GM12878 (cell line): ENCODE data around the gene LEKR1. TPM values are rescaled to one million over a fixed set of nuclear protein-coding genes. Genes with fewer than 3 reads are reported as not detected.

Experiments
- ATAC-seq: fragments of 200-7000 bp; cut with Tn5 transposase; 3 replicates; pipeline ENCODE4 v1.9.1; 2020; ENCODE audit warnings: mild to moderate bottlenecking, moderate library complexity
- BruUV-seq: library from RNA; stranded (reverse); fragments of 400-500 nt; replicated peaks from 2 replicates; lab custom pipeline; 2021; lab: Mats Ljungman, UMichigan
- CTCF ChIA-PET: fragments of 300-600 bp; sonication (Branson Sonifier 250); formaldehyde crosslinking; extraction: SDS; loops from one replicate; lab custom pipeline; 2021; ENCODE audit warnings: inconsistent platforms; lab: Yijun Ruan, JAX
- POLR2A ChIA-PET: fragments of 350-600 bp; formaldehyde crosslinking; extraction: SDS; loops from one replicate; lab custom pipeline; 2021; ENCODE audit warnings: inconsistent platforms; lab: Charles Lee
- RAD21 ChIA-PET: fragments of 300-600 bp; sonication (Branson Sonifier 250); formaldehyde crosslinking; loops from one replicate; lab custom pipeline; 2023; ENCODE audit warnings: antibody characterized with exemption; ENCODE audit not compliant: unreplicated experiment; lab: Charles Lee
- SMC1A ChIA-PET: fragments of 300-600 bp; sonication (Branson Sonifier 250); formaldehyde crosslinking; loops from one replicate; lab custom pipeline; 2023; ENCODE audit not compliant: unreplicated experiment, uncharacterized antibody; lab: Charles Lee
- DNase-seq: peaks from one replicate; pipeline ENCODE4 v3.0.0-alpha.2; 2011; ENCODE audit warnings: low read depth, low spot score
- FAIRE-seq: peaks from 3 replicates; lab custom pipeline; 2011; peaks lifted over from hg19 to GRCh38; lab: Jason Lieb, UNC
- H2AFZ ChIP-seq: 2 replicates; pipeline ENCODE4 v1.6.0; 2011; ENCODE audit warnings: low read depth, low read length, control low read depth; ENCODE audit not compliant: control insufficient read depth
- H3K27ac ChIP-seq: 2 replicates; pipeline ENCODE4 v1.5.1; 2011; ENCODE audit warnings: control low read depth; ENCODE audit not compliant: control insufficient read depth, insufficient read depth
- H3K27me3 ChIP-seq, 2 experiments: replicated peaks in 1 of 2; 2 replicates each; pipeline versions ENCODE4 v1.6.0 to v1.6.1; 2011; ENCODE audit warnings: low read length in 1 of 2; ENCODE audit not compliant: control insufficient read depth in 2 of 2, insufficient read depth in 2 of 2
- H3K36me3 ChIP-seq, 2 experiments: 2 replicates each; pipeline ENCODE4 v1.5.1; 2011; ENCODE audit warnings: low read length in 1 of 2; ENCODE audit not compliant: control insufficient read depth in 2 of 2, insufficient read depth in 2 of 2
- H3K4me1 ChIP-seq: 2 replicates; pipeline ENCODE4 v1.6.1; 2011; ENCODE audit warnings: mild to moderate bottlenecking, low read length, moderate library complexity, mixed read lengths; ENCODE audit not compliant: control insufficient read depth, insufficient read depth
- H3K4me2 ChIP-seq: 2 replicates; pipeline ENCODE4 v1.6.0; 2011; ENCODE audit warnings: control low read depth; ENCODE audit not compliant: control insufficient read depth, insufficient read depth
- H3K4me3 ChIP-seq: fragments of 200-600 bp; sonication (generic); 2 replicates; pipeline ENCODE4 v1.5.1; 2016
- H3K79me2 ChIP-seq: 2 replicates; pipeline ENCODE4 v1.6.0; 2011; ENCODE audit warnings: low read length; ENCODE audit not compliant: control insufficient read depth, insufficient read depth
- H3K9ac ChIP-seq: 2 replicates; pipeline ENCODE4 v1.8.0; 2011; ENCODE audit warnings: low read length, control low read depth, mixed read lengths; ENCODE audit not compliant: control insufficient read depth, insufficient read depth
- H3K9me3 ChIP-seq: replicated peaks from 3 replicates; pipeline ENCODE4 v1.5.1; 2011; ENCODE audit warnings: mild to moderate bottlenecking, low read length; ENCODE audit not compliant: control insufficient read depth, insufficient read depth
- H4K20me1 ChIP-seq: 2 replicates; pipeline ENCODE4 v1.6.0; 2011; ENCODE audit not compliant: control insufficient read depth, insufficient read depth
- ASH2L ChIP-seq: fragments of 300-600, 200-600 bp; sonication (generic); IDR thresholded peaks from 2 replicates; pipeline ENCODE4 v1.6.1; 2017; ENCODE audit warnings: low read depth, mild to moderate bottlenecking, borderline replicate concordance
- BCL3 ChIP-seq: IDR thresholded peaks from 2 replicates; pipeline ENCODE4 v1.6.1; 2011; ENCODE audit warnings: borderline replicate concordance, low read depth, mild to moderate bottlenecking, moderate library complexity, low read length; ENCODE audit not compliant: insufficient read depth, poor library complexity, severe bottlenecking
- CREM ChIP-seq: IDR thresholded peaks from 2 replicates; pipeline ENCODE4 v1.6.1; 2014; ENCODE audit warnings: antibody characterized with exemption, low read depth
- DPF2 ChIP-seq: fragments of 450-650 bp; IDR thresholded peaks from 2 replicates; pipeline ENCODE4 v1.6.1; 2017; ENCODE audit warnings: mild to moderate bottlenecking
- IKZF2 ChIP-seq, 2 experiments: fragments of 450-650 bp; IDR thresholded peaks; 2 replicates each; pipeline ENCODE4 v1.6.1; 2017; ENCODE audit warnings: mild to moderate bottlenecking in 2 of 2, moderate library complexity in 2 of 2
- JUNB ChIP-seq: IDR thresholded peaks from 2 replicates; pipeline ENCODE4 v1.6.1; 2016; ENCODE audit warnings: antibody characterized with exemption, mild to moderate bottlenecking
- MEF2B ChIP-seq: fragments of 450-650 bp; IDR thresholded peaks from 2 replicates; pipeline ENCODE4 v1.6.1; 2018; ENCODE audit warnings: mild to moderate bottlenecking, moderate library complexity; ENCODE audit not compliant: partially characterized antibody, poor library complexity, severe bottlenecking
- NKRF ChIP-seq: fragments of 450-650 bp; conservative IDR thresholded peaks from 2 replicates; pipeline ENCODE4 v1.6.1; 2017; ENCODE audit warnings: mild to moderate bottlenecking, moderate library complexity
- PML ChIP-seq: IDR thresholded peaks from 2 replicates; pipeline ENCODE4 v1.6.1; 2012; ENCODE audit warnings: low read length, inconsistent platforms
- POLR2AphosphoS2 ChIP-seq: IDR thresholded peaks from 2 replicates; pipeline ENCODE4 v1.6.1; 2011; ENCODE audit warnings: low read depth, mild to moderate bottlenecking, low read length, improper control_type of control experiment, moderate library complexity
- PRDM15 ChIP-seq: fragments of 450-650 bp; formaldehyde crosslinking; IDR thresholded peaks from 2 replicates; pipeline ENCODE4 v1.4.0; 2020; ENCODE audit warnings: mild to moderate bottlenecking, moderate library complexity
- RAD51 ChIP-seq: fragments of 450-650 bp; IDR thresholded peaks from 2 replicates; pipeline ENCODE4 v1.6.1; 2016; ENCODE audit warnings: moderate library complexity, mild to moderate bottlenecking, inconsistent platforms
- RBBP5 ChIP-seq: fragments of 200-600 bp; sonication (generic); conservative IDR thresholded peaks from 2 replicates; pipeline ENCODE4 v1.6.1; 2016
- SREBF1 ChIP-seq: IDR thresholded peaks from 2 replicates; pipeline ENCODE4 v1.6.1; 2012; ENCODE audit warnings: mild to moderate bottlenecking, low read length
- WGBS: methylation state at CpG from one replicate; pipeline ENCODE4 v1.1.6; 2016; ENCODE audit warnings: low lambda C conversion rate; ENCODE audit not compliant: insufficient replicate concordance, insufficient coverage; ENCODE audit errors: missing lambda C conversion rate; 5-methylcytosine and 5-hydroxymethylcytosine counted together
- in situ Hi-C: fragments of 300-500 bp; cut with MboI; formaldehyde crosslinking; loops from 9 replicates; pipeline ENCODE4 v1.14.3; 2018; ENCODE audit warnings: mixed read lengths
- intact Hi-C: fragments of 100-400 bp; cut with micrococcal nuclease; formaldehyde crosslinking; loops from one replicate; pipeline ENCODE4 v1.14.2; 2022; ENCODE audit not compliant: unreplicated experiment
- polyA plus RNA-seq, 11 experiments: library from polyadenylated mRNA; depleted of rRNA in 4 of 11; unstranded in 6 of 11; stranded (reverse) in 5 of 11; fragments of >200 nt; fragmentation: Nextera tagmentation in 4 of 11; fragmentation: Illumina TruSeq in 1 of 11; extraction: Ambion mirVana in 4 of 11; extraction: Trizol in 1 of 11; gene quantifications; 1 replicate in 1 of 11; 2 replicates in 10 of 11; pipeline versions ENCODE4 v1.2.1 to v1.2.3, GENCODE V29; 2011 to 2016; ENCODE audit warnings: inconsistent platforms in 2 of 11, missing spikeins in 2 of 11, low read depth in 1 of 11
- total RNA-seq, 4 experiments: library from RNA; depleted of rRNA in 3 of 4; stranded (reverse); fragments of >200 nt in 3 of 4; fragmentation: Illumina TruSeq in 1 of 4; extraction: Trizol in 1 of 4; gene quantifications; 2 replicates each; pipeline versions ENCODE4 v1.2.1 to v1.2.3, GENCODE V29; 2013 to 2021

The LEKR1 gene
- total and polyA plus RNA-seq, 10 of the 15 experiments (the other 5 are each of a cell fraction or from before 2014, with no cell fraction given): 0.48 to 3.2 (median 1.3) TPM

GRCh38 chr3:157027861-157028745 is 201.9 kb downstream of the LEKR1 start (continued):
- TF ChIP-seq PRDM15 (CRISPR knock-in tag) (no peak), RBBP5 (no peak), JUNB (no peak), CREM (no peak)

GRCh38 chr3:157029365-157029790 is 203.2 kb downstream of the LEKR1 start:
- Histone ChIP-seq H3K79me2 (no peaks in the 10 kb centered on the region), H3K9ac (no peak overlapping the region), H3K4me2 (no peak overlapping the region), H3K36me3 (no peaks in the 10 kb centered on the region), H4K20me1 (no peaks in the 10 kb centered on the region), H3K27me3 (no peaks in the 10 kb centered on the region), H3K9me3 (no peaks in the 10 kb centered on the region; the same call in 2 of the 3 replicates), H3K4me3 (no peak overlapping the region), H3K27ac (no peak overlapping the region), H3K4me1 (no peaks in the 10 kb centered on the region), H2AFZ (peak overlapping the region; percentile 35)
- FAIRE-seq (no peak), ATAC-seq (peak; percentile 73), DNase-seq (peak; percentile 20)
- ChIA-PET CTCF (interaction anchor here (0.6 to 1.4 kb wide), 2 partner anchors 51 to 107 kb away, joined by 3 to 5 read pairs; no protein-coding TSS in a partner anchor), POLR2A (no interaction called here), SMC1A (interaction anchor here (0.9 to 1.1 kb wide), 2 partner anchors 10 to 38 kb away, joined by 5 to 6 read pairs; no protein-coding TSS in a partner anchor), RAD21 (interaction anchor here (1.6 kb wide), 1 partner anchor 50 kb away, joined by 6 read pairs; no protein-coding TSS in a partner anchor)
- intact Hi-C loops: no loop called here
- no TSS peak for BruUV-seq
- in situ Hi-C loops: no loop called here
- 2% methylated on average over 3 of the region's 3 CpGs for WGBS
- no peak for TF ChIP-seq POLR2AphosphoS2
- no peak for TF ChIP-seq SREBF1
- TF ChIP-seq RAD51: peak; percentile 62; the same call in 1 of the 2 replicates
- TF ChIP-seq IKZF2 (IDR thresholded peaks at IDR 0.05): peak; percentile 48 to 59; a peak in 2 of 4 replicates
- TF ChIP-seq PML: no peak
- TF ChIP-seq BCL3: no peak
- TF ChIP-seq DPF2: peak; percentile 18; the same call in 1 of the 2 replicates
- TF ChIP-seq ASH2L: no peak
- no peak for TF ChIP-seq NKRF
- TF ChIP-seq MEF2B: peak; percentile 93
